H9 (cell line): ENCODE results near the gene FARP1. TPM values are rescaled to one million over a fixed set of nuclear protein-coding genes. Genes with fewer than 3 reads are reported as not detected.
A peak's percentile ranks its signal among the peaks of the same experiment; 100 is the strongest.

Experiments
- DNase-seq: peaks from one replicate; pipeline ENCODE4 v3.0.0-alpha.2; 2017
- H2AFZ ChIP-seq: one replicate; pipeline ENCODE4 v1.6.1; 2013; ENCODE audit warnings: mild to moderate bottlenecking, low read length, control low read depth, moderate library complexity
- H2AK5ac ChIP-seq: 2 replicates; pipeline ENCODE4 v1.6.1; 2013; ENCODE audit warnings: low read length, control low read depth, mixed read lengths; ENCODE audit not compliant: insufficient read length
- H2BK120ac ChIP-seq: one replicate; pipeline ENCODE4 v1.6.1; 2013; ENCODE audit warnings: low read depth, mild to moderate bottlenecking, low read length, control low read depth, inconsistent platforms; ENCODE audit not compliant: poor library complexity, severe bottlenecking
- H2BK12ac ChIP-seq: 2 replicates; pipeline ENCODE4 v1.6.1; 2013; ENCODE audit warnings: low read length, control low read depth, mixed read lengths, low read depth; ENCODE audit not compliant: insufficient read length
- H2BK15ac ChIP-seq: 2 replicates; pipeline ENCODE4 v1.6.1; 2013; ENCODE audit warnings: low read depth, low read length, control low read depth
- H2BK20ac ChIP-seq: one replicate; pipeline ENCODE4 v1.6.1; 2013; ENCODE audit warnings: low read depth, mild to moderate bottlenecking, low read length, control low read depth, inconsistent platforms; ENCODE audit not compliant: poor library complexity, severe bottlenecking
- H2BK5ac ChIP-seq: 2 replicates; pipeline ENCODE4 v1.6.1; 2013; ENCODE audit warnings: low read length, control low read depth, mixed read lengths; ENCODE audit not compliant: insufficient read length
- H3K14ac ChIP-seq: 2 replicates; pipeline ENCODE4 v1.6.1; 2013; ENCODE audit warnings: low read length, control low read depth; ENCODE audit not compliant: insufficient read depth
- H3K18ac ChIP-seq: 2 replicates; pipeline ENCODE4 v1.6.1; 2013; ENCODE audit warnings: low read depth, mild to moderate bottlenecking, mixed read lengths, low read length, control low read depth; ENCODE audit not compliant: insufficient read length
- H3K23ac ChIP-seq: 2 replicates; pipeline ENCODE4 v1.6.1; 2013; ENCODE audit warnings: low read length, control low read depth, mixed read lengths, low read depth; ENCODE audit not compliant: insufficient read length
- H3K23me2 ChIP-seq: 2 replicates; pipeline ENCODE4 v1.6.1; 2013; ENCODE audit warnings: low read depth, mild to moderate bottlenecking, mixed read lengths, low read length, control low read depth; ENCODE audit not compliant: insufficient read length, poor library complexity, severe bottlenecking
- H3K27ac ChIP-seq: 2 replicates; pipeline ENCODE4 v1.5.1; 2013; ENCODE audit warnings: low read length, control low read depth, mixed read lengths, low read depth; ENCODE audit not compliant: insufficient read length
- H3K27me3 ChIP-seq: 2 replicates; pipeline ENCODE4 v1.6.1; 2013; ENCODE audit warnings: low read length, control low read depth, inconsistent platforms; ENCODE audit not compliant: insufficient read depth
- H3K4ac ChIP-seq: 2 replicates; pipeline ENCODE4 v1.6.1; 2013; ENCODE audit warnings: low read depth, mild to moderate bottlenecking, control low read depth, inconsistent platforms, low read length, moderate library complexity
- H3K4me1 ChIP-seq: 2 replicates; pipeline ENCODE4 v1.6.1; 2013; ENCODE audit warnings: low read length, control low read depth, inconsistent platforms; ENCODE audit not compliant: insufficient read depth
- H3K4me2 ChIP-seq: 2 replicates; pipeline ENCODE4 v1.6.1; 2013; ENCODE audit warnings: low read length, control low read depth, mixed read lengths; ENCODE audit not compliant: insufficient read length, insufficient read depth
- H3K56ac ChIP-seq: 2 replicates; pipeline ENCODE4 v1.6.1; 2013; ENCODE audit warnings: low read depth, mild to moderate bottlenecking, mixed read lengths, low read length, control low read depth; ENCODE audit not compliant: insufficient read length
- H3K79me1 ChIP-seq: 2 replicates; pipeline ENCODE4 v1.6.1; 2013; ENCODE audit warnings: low read depth, mild to moderate bottlenecking, moderate library complexity, low read length, control low read depth, inconsistent platforms; ENCODE audit not compliant: insufficient read depth, poor library complexity, severe bottlenecking
- H3K79me2 ChIP-seq: 2 replicates; pipeline ENCODE4 v1.6.1; 2013; ENCODE audit warnings: low read length, control low read depth, inconsistent platforms; ENCODE audit not compliant: insufficient read depth
- H3K9ac ChIP-seq: 2 replicates; pipeline ENCODE4 v1.6.1; 2013; ENCODE audit warnings: low read length, control low read depth, mixed read lengths; ENCODE audit not compliant: insufficient read length; ENCODE audit errors: extremely low read depth
- H3K9me3 ChIP-seq: one replicate; pipeline ENCODE4 v1.6.1; 2013; ENCODE audit warnings: low read depth, low read length, inconsistent platforms; ENCODE audit not compliant: control insufficient read depth
- H3T11ph ChIP-seq: one replicate; pipeline ENCODE4 v1.6.1; 2013; ENCODE audit warnings: mild to moderate bottlenecking, low read length, control low read depth, inconsistent platforms
- H4K20me1 ChIP-seq: one replicate; pipeline ENCODE4 v1.6.1; 2013; ENCODE audit not compliant: control insufficient read depth, insufficient read length, insufficient read depth
- H4K5ac ChIP-seq: 2 replicates; pipeline ENCODE4 v1.6.1; 2013; ENCODE audit warnings: low read depth, mild to moderate bottlenecking, mixed read lengths, low read length, control low read depth; ENCODE audit not compliant: insufficient read length
- H4K8ac ChIP-seq: replicated peaks from 2 replicates; pipeline ENCODE4 v1.6.1; 2013; ENCODE audit warnings: low read length, control low read depth, mixed read lengths, low read depth; ENCODE audit not compliant: insufficient read length
- H4K91ac ChIP-seq: 2 replicates; pipeline ENCODE4 v1.6.1; 2013; ENCODE audit warnings: low read depth, mild to moderate bottlenecking, moderate library complexity, mixed read lengths, low read length, control low read depth; ENCODE audit not compliant: insufficient read length
- H3K27ac Mint-ChIP-seq, 3 experiments: 2 replicates in 2 of 3; 3 replicates in 1 of 3; pipeline ENCODE4 v1.8.0; 2020 to 2021; ENCODE audit warnings: mixed read lengths in 3 of 3, mild to moderate bottlenecking in 1 of 3, moderate library complexity in 1 of 3
- H3K27me3 Mint-ChIP-seq: 2 replicates; pipeline ENCODE4 v1.8.0; 2021; ENCODE audit warnings: low read depth, mild to moderate bottlenecking, moderate library complexity, mixed read lengths
- H3K36me3 Mint-ChIP-seq, 3 experiments: 2 replicates in 2 of 3; 3 replicates in 1 of 3; pipeline ENCODE4 v1.8.0; 2020 to 2021; ENCODE audit warnings: low read depth in 3 of 3, mixed read lengths in 3 of 3; ENCODE audit not compliant: insufficient read depth in 1 of 3
- H3K4me1 Mint-ChIP-seq, 2 experiments: 2 replicates each; pipeline ENCODE4 v1.8.0; 2020; ENCODE audit warnings: mixed read lengths in 2 of 2
- H3K4me3 Mint-ChIP-seq, 2 experiments: 2 replicates in 1 of 2; 3 replicates in 1 of 2; pipeline ENCODE4 v1.8.0; 2020 to 2021; ENCODE audit warnings: mild to moderate bottlenecking in 2 of 2, mixed read lengths in 2 of 2, moderate library complexity in 1 of 2
- H3K9me3 Mint-ChIP-seq, 2 experiments: 2 replicates in 1 of 2; 3 replicates in 1 of 2; pipeline ENCODE4 v1.8.0; 2020; ENCODE audit warnings: mild to moderate bottlenecking in 2 of 2, mixed read lengths in 2 of 2, moderate library complexity in 1 of 2
- CTCF ChIP-seq: fragments of 200-600 bp; sonication (generic); conservative IDR thresholded peaks from 3 replicates; pipeline ENCODE4 v1.8.0; 2021; ENCODE audit warnings: antibody characterized with exemption, mild to moderate bottlenecking
- WGBS: extraction: QIAGEN DNeasy Blood & Tissue Kit; methylation state at CpG from one replicate; pipeline ENCODE4 v1.1.7; 2013; ENCODE audit warnings: missing lambda C conversion rate, low lambda C conversion rate, mixed read lengths; ENCODE audit not compliant: insufficient read length; ENCODE audit errors: extremely low coverage; 5-methylcytosine and 5-hydroxymethylcytosine counted together
- total RNA-seq: library from RNA; stranded (reverse); gene quantifications from 2 replicates; pipeline ENCODE4 v1.2.1, GENCODE V29; 2021

The FARP1 gene
- total RNA-seq, 1 experiment from 2014 or later, result 95.9 TPM

GRCh38 chr13:98429977-98430736, 287.3 kb downstream of the FARP1 start:
- Histone ChIP-seq H3K56ac (no peak overlapping the region), H2BK12ac (no peak overlapping the region), H3K27me3 (no peaks in the 10 kb centered on the region), H4K5ac (no peak overlapping the region), H3T11ph (no peak overlapping the region), H2BK15ac (no peak overlapping the region), H2AFZ (no peak overlapping the region), H4K8ac (no peak overlapping the region), H3K4me2 (no peak overlapping the region), H2AK5ac (no peak overlapping the region), H3K9me3 (no peaks in the 10 kb centered on the region), H3K9ac (no peak overlapping the region), H3K23ac (no peak overlapping the region), H4K91ac (no peak overlapping the region), H4K20me1 (no peaks in the 10 kb centered on the region), H2BK120ac (no peak overlapping the region), H3K79me1 (no peaks in the 10 kb centered on the region), H2BK5ac (no peak overlapping the region), H3K79me2 (no peaks in the 10 kb centered on the region), H3K4me1 (no peaks in the 10 kb centered on the region), H3K4ac (no peak overlapping the region), H3K23me2 (no peaks in the 10 kb centered on the region), H3K18ac (no peak overlapping the region), H3K14ac (no peak overlapping the region), H2BK20ac (no peak overlapping the region), H3K27ac (no peak overlapping the region)
- Mint-ChIP-seq H3K9me3 (no peaks in the 10 kb centered on the region), H3K4me1 (peaks cover 2 to 5% of the 10 kb centered on the region in 2 experiments; a peak in 2 of 4 replicates), H3K27ac (peak overlapping the region in 1 of 3 experiments; percentile 43; a peak in 1 of 7 replicates), H3K27me3 (no peaks in the 10 kb centered on the region), H3K36me3 (peaks cover 0 to 30% (median 15%) of the 10 kb centered on the region in 3 experiments; a peak in 5 of 7 replicates), H3K4me3 (no peak overlapping the region)
- DNase-seq, result no peak
- no CpG with 5 or more reads among the region's 11 CpGs for WGBS
- no peak for TF ChIP-seq CTCF
